ENCODE measurements around the gene MRPS10. TPM values are rescaled to one million over a fixed set of nuclear protein-coding genes. Genes with fewer than 3 reads are reported as not detected.
A peak's percentile ranks its signal among the peaks of the same experiment; 100 is the strongest.

Gene MRPS10
- total RNA-seq, 1 experiment from 2014 or later: 67.6 TPM

DNA sequence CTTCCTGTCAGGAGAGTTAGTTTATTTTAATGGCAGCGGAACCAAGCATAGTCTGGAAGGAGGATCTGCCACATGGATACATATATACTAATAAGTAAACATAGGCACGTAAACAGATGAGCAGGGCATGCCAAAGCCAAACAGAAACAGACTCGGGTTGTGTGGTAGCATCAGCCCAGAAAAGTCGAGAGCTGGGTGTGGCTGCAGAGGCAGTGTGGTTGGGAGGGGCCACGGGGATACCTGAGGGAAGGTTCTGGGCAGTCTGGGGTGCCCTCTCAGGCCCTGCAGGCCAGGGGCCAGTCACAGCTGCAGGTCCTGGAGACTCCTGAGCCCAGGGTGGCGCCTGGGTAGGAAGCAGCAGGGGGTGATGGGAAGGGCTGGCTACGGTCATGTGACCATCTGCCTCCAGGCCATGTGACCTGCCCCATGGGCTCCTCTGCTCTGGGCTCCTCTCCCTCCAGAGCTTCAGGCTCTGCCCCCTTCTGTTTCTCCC lies 42.8 kb upstream of the MRPS10 start:
- DNase-seq (ENCODE audit: low read depth, low spot score): no peak
- H3K27ac ChIP-seq (ENCODE audit: low read length): peak overlapping the region; percentile 65

DNA sequence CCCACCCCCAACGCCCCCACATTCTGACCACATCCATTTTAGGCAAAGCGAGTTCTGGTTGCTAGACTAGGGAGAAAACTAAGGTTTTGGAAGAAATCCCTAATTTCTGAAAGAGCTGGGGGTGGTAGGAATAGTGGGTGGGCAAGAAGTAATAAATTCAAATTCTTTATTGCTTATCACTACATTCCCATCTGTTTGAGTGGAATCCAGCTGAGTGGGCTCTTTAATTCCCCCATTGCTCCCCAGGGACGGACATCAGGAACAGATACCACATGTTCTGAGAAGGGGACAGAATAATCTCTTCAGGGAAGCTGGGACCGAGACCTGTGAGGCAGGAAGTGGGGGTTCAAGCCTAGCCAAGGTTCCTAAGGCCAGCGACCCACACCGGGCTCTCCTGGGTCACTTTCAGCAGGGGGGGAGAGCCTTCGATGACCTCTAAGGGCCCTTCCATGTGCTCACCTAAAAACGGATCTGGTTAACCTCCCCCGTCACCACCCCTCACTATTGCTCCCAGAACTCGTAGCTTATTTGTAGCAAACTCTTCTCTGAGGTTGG lies 42.3 kb upstream of the MRPS10 start:
- peak overlapping the region; percentile 65; the same call in 1 of the 2 replicates for H3K27ac ChIP-seq (ENCODE audit: low read length)
- peaks cover 2% of the 10 kb centered on the region for H3K36me3 ChIP-seq (ENCODE audit: control insufficient read depth, insufficient read depth, low read length)
- DNase-seq (ENCODE audit: low read depth, low spot score) (no peak), ATAC-seq (no peak)
- no TSS peak for BruUV-seq (replicated peaks)
- no peaks in the 10 kb centered on the region for H3K9me3 ChIP-seq (ENCODE audit: control insufficient read depth, insufficient read depth, low read depth, low read length)
- CTCF ChIA-PET: interaction anchor here (2.8 kb wide), 1 partner anchor 288 kb away, joined by 16 read pairs; no protein-coding TSS in a partner anchor
- H3K4me1 ChIP-seq (ENCODE audit: control insufficient read depth, insufficient read depth, low read length): peaks cover 9% of the 10 kb centered on the region
- intact Hi-C loops (cut with micrococcal nuclease; ENCODE audit: unreplicated experiment): no loop called here
- TF ChIP-seq SIN3A (IDR thresholded peaks at IDR 0.05; ENCODE audit: borderline replicate concordance, insufficient read depth, low read depth, low read length) (no peak), REST (IDR thresholded peaks at IDR 0.05; ENCODE audit: insufficient read depth in 1 of 2, low read depth in 2 of 2, low read length in 1 of 2) (no peak), CTCF (IDR thresholded peaks at IDR 0.05) (no peak), POLR2AphosphoS5 (IDR thresholded peaks at IDR 0.05; ENCODE audit: low read depth, low read length) (no peak), TCF7L2 (IDR thresholded peaks at IDR 0.05; ENCODE audit: low read depth, low read length) (no peak)
- POLR2A ChIA-PET: no interaction called here
- in situ Hi-C loops (cut with HindIII; ENCODE audit: low pct_unique_long_range_greater_than_20kb, low sequenced_read_pairs): no loop called here
- no peak overlapping the region for H3K4me3 ChIP-seq (ENCODE audit: low read depth in 2 of 2, low read length in 2 of 2)
- H3K27me3 ChIP-seq (ENCODE audit: control insufficient read depth, insufficient read depth, low read length): no peaks in the 10 kb centered on the region

More for the DNA sequence above, 42.8 kb upstream of the MRPS10 start:
- Histone ChIP-seq H3K4me1 (ENCODE audit: control insufficient read depth, insufficient read depth, low read length) (peaks cover 9% of the 10 kb centered on the region), H3K27me3 (ENCODE audit: control insufficient read depth, insufficient read depth, low read length) (no peaks in the 10 kb centered on the region), H3K4me3 (ENCODE audit: low read depth in 2 of 2, low read length in 2 of 2) (no peak overlapping the region), H3K36me3 (ENCODE audit: control insufficient read depth, insufficient read depth, low read length) (peaks cover 2% of the 10 kb centered on the region), H3K9me3 (ENCODE audit: control insufficient read depth, insufficient read depth, low read depth, low read length) (no peaks in the 10 kb centered on the region)
- TF ChIP-seq POLR2AphosphoS5 (IDR thresholded peaks at IDR 0.05; ENCODE audit: low read depth, low read length) (no peak), TCF7L2 (IDR thresholded peaks at IDR 0.05; ENCODE audit: low read depth, low read length) (no peak), SIN3A (IDR thresholded peaks at IDR 0.05; ENCODE audit: borderline replicate concordance, insufficient read depth, low read depth, low read length) (no peak), REST (IDR thresholded peaks at IDR 0.05; ENCODE audit: insufficient read depth in 1 of 2, low read depth in 2 of 2, low read length in 1 of 2) (no peak), CTCF (IDR thresholded peaks at IDR 0.05) (no peak)
- intact Hi-C loops (cut with micrococcal nuclease; ENCODE audit: unreplicated experiment): no loop called here
- POLR2A ChIA-PET: no interaction called here
- CTCF ChIA-PET: interaction anchor here (0.7 to 2.8 kb wide), 2 partner anchors 287 to 391 kb away, joined by 3 to 16 read pairs; no protein-coding TSS in a partner anchor
- in situ Hi-C loops (cut with HindIII; ENCODE audit: low pct_unique_long_range_greater_than_20kb, low sequenced_read_pairs): no loop called here
- BruUV-seq (replicated peaks): no TSS peak
- peak; percentile 59 for ATAC-seq

Data from Panc1 (cell line).